Measurements from ENCODE around the gene DNAH10. TPM values are rescaled to one million over a fixed set of nuclear protein-coding genes. Genes with fewer than 3 reads are reported as not detected.
A peak's percentile ranks its signal among the peaks of the same experiment; 100 is the strongest.

DNAH10 gene
- total RNA-seq, 1 experiment from 2014 or later, result 0.14 TPM

DNA sequence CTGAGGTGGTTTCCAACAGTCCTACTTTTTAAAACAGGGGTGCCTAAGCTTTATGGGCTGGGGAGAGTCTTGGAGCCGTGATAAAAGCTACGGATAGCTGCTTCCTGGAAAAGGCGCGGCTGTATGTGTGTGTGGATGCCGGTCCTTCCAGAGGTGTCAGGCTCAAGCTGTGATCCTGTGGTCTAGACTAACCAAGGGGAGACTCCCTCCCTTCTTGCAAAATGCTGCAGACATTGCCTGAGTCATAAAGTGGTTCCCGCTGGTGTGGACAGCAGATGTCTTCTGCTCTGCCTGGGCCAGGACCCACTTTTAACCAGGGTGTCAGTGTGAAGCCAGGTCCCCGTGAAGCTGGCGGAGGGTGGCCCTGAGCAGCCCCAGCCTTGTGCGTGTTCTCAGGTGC, 172.7 kb downstream of the DNAH10 start:
- intact Hi-C loops (cut with micrococcal nuclease; ENCODE audit: unreplicated experiment), result no loop called here
- Mint-ChIP-seq H3K9me3 (ENCODE audit: low read depth, unreplicated experiment) (no peaks in the 10 kb centered on the region), H3K27me3 (ENCODE audit: unreplicated experiment) (peaks cover 14% of the 10 kb centered on the region), H3K4me3 (ENCODE audit: low read depth, unreplicated experiment) (no peak overlapping the region), H3K36me3 (ENCODE audit: insufficient read depth, unreplicated experiment) (peaks cover 10% of the 10 kb centered on the region), H3K4me1 (ENCODE audit: low read depth, unreplicated experiment) (no peaks in the 10 kb centered on the region), H3K27ac (ENCODE audit: unreplicated experiment) (no peak overlapping the region)
- BruUV-seq (replicated peaks), result no TSS peak
- CTCF ChIA-PET, result no interaction called here
- DNase-seq, result no peak
- TF ChIP-seq, protein P1, sequence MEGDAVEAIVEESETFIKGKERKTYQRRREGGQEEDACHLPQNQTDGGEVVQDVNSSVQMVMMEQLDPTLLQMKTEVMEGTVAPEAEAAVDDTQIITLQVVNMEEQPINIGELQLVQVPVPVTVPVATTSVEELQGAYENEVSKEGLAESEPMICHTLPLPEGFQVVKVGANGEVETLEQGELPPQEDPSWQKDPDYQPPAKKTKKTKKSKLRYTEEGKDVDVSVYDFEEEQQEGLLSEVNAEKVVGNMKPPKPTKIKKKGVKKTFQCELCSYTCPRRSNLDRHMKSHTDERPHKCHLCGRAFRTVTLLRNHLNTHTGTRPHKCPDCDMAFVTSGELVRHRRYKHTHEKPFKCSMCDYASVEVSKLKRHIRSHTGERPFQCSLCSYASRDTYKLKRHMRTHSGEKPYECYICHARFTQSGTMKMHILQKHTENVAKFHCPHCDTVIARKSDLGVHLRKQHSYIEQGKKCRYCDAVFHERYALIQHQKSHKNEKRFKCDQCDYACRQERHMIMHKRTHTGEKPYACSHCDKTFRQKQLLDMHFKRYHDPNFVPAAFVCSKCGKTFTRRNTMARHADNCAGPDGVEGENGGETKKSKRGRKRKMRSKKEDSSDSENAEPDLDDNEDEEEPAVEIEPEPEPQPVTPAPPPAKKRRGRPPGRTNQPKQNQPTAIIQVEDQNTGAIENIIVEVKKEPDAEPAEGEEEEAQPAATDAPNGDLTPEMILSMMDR (IDR thresholded peaks at IDR 0.05; ENCODE audit: unreplicated experiment), result no peak

GRCh38 chr12:123935956-123936355, 173.9 kb downstream of the DNAH10 start:
- CTCF ChIA-PET, result interaction anchor here (0.5 kb wide), 1 partner anchor 99 kb away, joined by 3 read pairs; no protein-coding TSS in a partner anchor
- Mint-ChIP-seq H3K27me3 (ENCODE audit: unreplicated experiment) (peaks cover 14% of the 10 kb centered on the region), H3K27ac (ENCODE audit: unreplicated experiment) (no peak overlapping the region), H3K36me3 (ENCODE audit: insufficient read depth, unreplicated experiment) (peaks cover 10% of the 10 kb centered on the region), H3K4me1 (ENCODE audit: low read depth, unreplicated experiment) (no peaks in the 10 kb centered on the region), H3K4me3 (ENCODE audit: low read depth, unreplicated experiment) (no peak overlapping the region), H3K9me3 (ENCODE audit: low read depth, unreplicated experiment) (no peaks in the 10 kb centered on the region)
- BruUV-seq (replicated peaks), result no TSS peak
- DNase-seq, result no peak
- intact Hi-C loops (cut with micrococcal nuclease; ENCODE audit: unreplicated experiment), result no loop called here
- TF ChIP-seq, protein P1 (IDR thresholded peaks at IDR 0.05; ENCODE audit: unreplicated experiment), result no peak

- Mint-ChIP-seq H3K36me3 (ENCODE audit: insufficient read depth, unreplicated experiment) (peaks cover 10% of the 10 kb centered on the region), H3K4me1 (ENCODE audit: low read depth, unreplicated experiment) (no peaks in the 10 kb centered on the region), H3K27ac (ENCODE audit: unreplicated experiment) (no peak overlapping the region), H3K9me3 (ENCODE audit: low read depth, unreplicated experiment) (no peaks in the 10 kb centered on the region), H3K4me3 (ENCODE audit: low read depth, unreplicated experiment) (no peak overlapping the region), H3K27me3 (ENCODE audit: unreplicated experiment) (peaks cover 13% of the 10 kb centered on the region)
- TF ChIP-seq, protein P1 (IDR thresholded peaks at IDR 0.05; ENCODE audit: unreplicated experiment), result no peak
- BruUV-seq (replicated peaks), result TSS peak; percentile 65
- intact Hi-C loops (cut with micrococcal nuclease; ENCODE audit: unreplicated experiment), result no loop called here
- no peak for DNase-seq
- CTCF ChIA-PET, result interaction anchor here (0.5 kb wide), 1 partner anchor 99 kb away, joined by 3 read pairs; no protein-coding TSS in a partner anchor
Observed at GRCh38 chr12:123936471-123936870, 174.4 kb downstream of the DNAH10 start.

GRCh38 chr12:123936956-123937706, 175.0 kb downstream of the DNAH10 start:
- CTCF ChIA-PET, result no interaction called here
- no peak overlapping the region for H3K27ac Mint-ChIP-seq (ENCODE audit: unreplicated experiment)
- peaks cover 10% of the 10 kb centered on the region for H3K36me3 Mint-ChIP-seq (ENCODE audit: insufficient read depth, unreplicated experiment)
- peaks cover 7% of the 10 kb centered on the region for H3K27me3 Mint-ChIP-seq (ENCODE audit: unreplicated experiment)
- DNase-seq, result no peak
- TF ChIP-seq, protein P1 (IDR thresholded peaks at IDR 0.05; ENCODE audit: unreplicated experiment), result no peak
- H3K4me3 Mint-ChIP-seq (ENCODE audit: low read depth, unreplicated experiment), result no peak overlapping the region
- BruUV-seq (replicated peaks), result no TSS peak
- H3K9me3 Mint-ChIP-seq (ENCODE audit: low read depth, unreplicated experiment), result no peaks in the 10 kb centered on the region
- no peaks in the 10 kb centered on the region for H3K4me1 Mint-ChIP-seq (ENCODE audit: low read depth, unreplicated experiment)
- intact Hi-C loops (cut with micrococcal nuclease; ENCODE audit: unreplicated experiment), result no loop called here

Data from Calu3 (cell line).